Sigmoid colon (tissue), 7 donors: ENCODE results near the gene PCGF2. TPM values are rescaled to one million over a fixed set of nuclear protein-coding genes. Genes with fewer than 3 reads are reported as not detected.
A peak's percentile ranks its signal among the peaks of the same experiment; 100 is the strongest.

Experiments used
- DNase-seq: peaks from one replicate; pipeline ENCODE4 v3.0.0-alpha.2; 2019
- H3K27ac ChIP-seq, 4 donors: fragments of 200-600 bp; sonication (generic); one replicate each; pipeline ENCODE4 v1.5.1; 2016 to 2019; ENCODE audit warnings: mild to moderate bottlenecking in 1 of 4
- H3K27me3 ChIP-seq, 3 donors: fragments of 200-600 bp; sonication (generic); one replicate each; pipeline ENCODE4 v1.5.1; 2019; ENCODE audit warnings: mild to moderate bottlenecking in 1 of 3
- H3K36me3 ChIP-seq, 4 donors: fragments of 200-600 bp; sonication (generic); one replicate each; pipeline ENCODE4 v1.5.1; 2016 to 2019
- H3K4me1 ChIP-seq, 4 donors: fragments of 200-600 bp; sonication (generic); one replicate each; pipeline ENCODE4 v1.5.1; 2017 to 2019
- H3K4me3 ChIP-seq, 4 donors: fragments of 200-600 bp; sonication (generic); one replicate each; pipeline ENCODE4 v1.5.1; 2017 to 2019; ENCODE audit warnings: mild to moderate bottlenecking in 2 of 4, moderate library complexity in 1 of 4
- H3K9me3 ChIP-seq, 4 donors: fragments of 200-600 bp in 3 of 4; sonication (generic) in 3 of 4; one replicate each; pipeline versions ENCODE4 v1.5.1 to v1.6.1; 2013 to 2019
- EP300 ChIP-seq, 4 donors: sonication (generic); formaldehyde crosslinking; IDR thresholded peaks; one replicate each; pipeline ENCODE4 v1.6.1; 2017; ENCODE audit warnings: antibody characterized with exemption in 4 of 4
- POLR2A ChIP-seq, 2 donors: fragments of 450-650 bp; IDR thresholded peaks; one replicate each; pipeline ENCODE4 v1.6.1; 2016; ENCODE audit warnings: antibody characterized with exemption in 2 of 2, mild to moderate bottlenecking in 2 of 2, moderate library complexity in 2 of 2
- POLR2AphosphoS5 ChIP-seq, 4 donors: sonication (generic); formaldehyde crosslinking; IDR thresholded peaks; one replicate each; pipeline ENCODE4 v1.6.1; 2017; ENCODE audit warnings: antibody characterized with exemption in 4 of 4
- WGBS, 2 donors: extraction: QIAGEN DNeasy Blood & Tissue Kit; methylation state at CpG; one replicate each; pipeline ENCODE4 v1.1.7; 2013; 5-methylcytosine and 5-hydroxymethylcytosine counted together
- intact Hi-C: fragments of 100-400 bp; cut with DNase I; formaldehyde crosslinking; loops from one replicate; pipeline ENCODE4 v1.15.1; 2023
- polyA plus RNA-seq, 3 donors: library from polyadenylated mRNA; stranded (reverse); fragments of 200-250 nt; gene quantifications; one replicate each; pipeline ENCODE4 v1.2.3, GENCODE V29; 2013
- total RNA-seq, 4 donors: library from RNA; depleted of rRNA; stranded (reverse); fragments of >200 nt; gene quantifications; one replicate each; pipeline ENCODE4 v1.1.0, GENCODE V29; 2016
- TF ChIP-seq, protein P1 (sequence below), 4 experiments: fragments of 450-650 bp in 3 of 4; fragments of 200-600 bp in 1 of 4; IDR thresholded peaks; one replicate each; pipeline ENCODE4 v1.5.1; 2016 to 2019; ENCODE audit warnings: antibody characterized with exemption in 4 of 4, mild to moderate bottlenecking in 3 of 4, moderate library complexity in 2 of 4
- donor health status: healthy with polysubstance abuse.
- donor health status: Bipolar disorder and iron deficiency.
- donor health status: healthy.

Gene PCGF2
- total and polyA plus RNA-seq, 7 donors = 4.3 to 32.6 (median 8.9) TPM

DNA sequence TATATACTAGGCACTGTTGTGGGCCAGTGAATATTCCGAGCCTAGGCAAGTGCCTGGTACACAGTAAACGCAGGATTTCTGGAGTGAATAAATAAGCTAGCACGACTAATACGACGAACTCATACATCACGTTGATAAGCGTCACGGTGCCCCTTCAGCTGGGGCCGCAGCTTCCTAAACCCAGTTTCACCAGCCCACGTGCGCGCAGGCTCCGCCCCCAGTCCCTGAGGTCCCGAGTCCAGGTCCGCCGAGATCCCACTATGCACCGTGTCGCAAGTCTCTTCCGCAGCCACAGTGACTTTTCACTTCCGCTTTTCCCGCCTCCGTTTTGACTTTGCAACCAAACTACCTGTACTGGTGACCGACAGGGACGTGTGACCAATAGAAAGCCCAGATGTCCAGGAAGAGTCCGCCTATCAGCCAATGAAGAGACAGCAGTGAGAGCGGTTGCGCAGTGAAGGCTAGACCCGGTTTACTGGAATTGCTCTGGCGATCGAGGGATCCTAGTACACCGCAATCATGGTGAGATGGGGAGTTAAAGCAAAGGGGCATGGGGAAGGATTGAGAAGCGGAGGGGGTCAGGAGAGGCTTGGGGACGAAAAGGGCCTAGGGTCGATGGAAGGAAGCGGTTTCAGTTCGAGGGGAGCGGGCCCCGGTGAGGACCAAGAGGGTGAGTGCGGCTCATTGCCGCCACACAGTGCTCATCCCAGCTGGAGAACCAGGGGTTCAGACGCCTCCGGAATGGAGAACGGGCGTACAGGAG is 4.4 kb upstream of the PCGF2 start, which contains the start of gene PSMB3:
PSMB3 (plus strand) TSS at position 434 of the 763 bp plus-strand sequence; CDS start at position 520, 86 bp downstream.
- Histone ChIP-seq H3K4me3 (peak within 1 kb of the TSS; percentile 78 to 92 (median 86)), H3K9me3 (no peaks in the 10 kb centered on the region), H3K4me1 (peaks cover 0 to 56% (median 54%) of the 10 kb centered on the region in 4 donors), H3K27me3 (peaks cover 0 to 23% (median 0%) of the 10 kb centered on the region in 3 donors), H3K27ac (peak within 1 kb of the TSS; percentile 86 to 94 (median 89)), H3K36me3 (peaks cover 9 to 28% (median 13%) of the 10 kb centered on the region in 4 donors)
- peak; percentile 23 to 78 (median 67) for TF ChIP-seq POLR2AphosphoS5 (IDR thresholded peaks at IDR 0.05)
- TF ChIP-seq POLR2A (IDR thresholded peaks at IDR 0.05) = peak in 1 of 2 donors; percentile 21
- TF ChIP-seq, protein P1, sequence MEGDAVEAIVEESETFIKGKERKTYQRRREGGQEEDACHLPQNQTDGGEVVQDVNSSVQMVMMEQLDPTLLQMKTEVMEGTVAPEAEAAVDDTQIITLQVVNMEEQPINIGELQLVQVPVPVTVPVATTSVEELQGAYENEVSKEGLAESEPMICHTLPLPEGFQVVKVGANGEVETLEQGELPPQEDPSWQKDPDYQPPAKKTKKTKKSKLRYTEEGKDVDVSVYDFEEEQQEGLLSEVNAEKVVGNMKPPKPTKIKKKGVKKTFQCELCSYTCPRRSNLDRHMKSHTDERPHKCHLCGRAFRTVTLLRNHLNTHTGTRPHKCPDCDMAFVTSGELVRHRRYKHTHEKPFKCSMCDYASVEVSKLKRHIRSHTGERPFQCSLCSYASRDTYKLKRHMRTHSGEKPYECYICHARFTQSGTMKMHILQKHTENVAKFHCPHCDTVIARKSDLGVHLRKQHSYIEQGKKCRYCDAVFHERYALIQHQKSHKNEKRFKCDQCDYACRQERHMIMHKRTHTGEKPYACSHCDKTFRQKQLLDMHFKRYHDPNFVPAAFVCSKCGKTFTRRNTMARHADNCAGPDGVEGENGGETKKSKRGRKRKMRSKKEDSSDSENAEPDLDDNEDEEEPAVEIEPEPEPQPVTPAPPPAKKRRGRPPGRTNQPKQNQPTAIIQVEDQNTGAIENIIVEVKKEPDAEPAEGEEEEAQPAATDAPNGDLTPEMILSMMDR (IDR thresholded peaks at IDR 0.05) = no peak
- no peak for TF ChIP-seq EP300 (IDR thresholded peaks at IDR 0.05)
- WGBS, 2 donors = 0% methylated on average over 44 of the region's 44 CpGs
- intact Hi-C loops = loop anchor here (1.0 kb wide), 1 partner anchor 73 kb away; the partner anchor contains the start of gene CWC25
- peak; percentile 99 for DNase-seq

GRCh38 chr17:38751808-38752307 is 3.7 kb upstream of the PCGF2 start:
- peaks cover 0 to 62% (median 60%) of the 10 kb centered on the region in 4 donors for H3K4me1 ChIP-seq
- H3K9me3 ChIP-seq = no peaks in the 10 kb centered on the region
- intact Hi-C loops = loop anchor here (1.0 to 2.0 kb wide), 2 partner anchors 21 to 73 kb away; partner anchors contain the start of genes CISD3 and CWC25
- peak in 1 of 4 donors; percentile 23 for TF ChIP-seq POLR2AphosphoS5 (IDR thresholded peaks at IDR 0.05)
- TF ChIP-seq, protein P1 (IDR thresholded peaks at IDR 0.05) = no peak
- WGBS, 2 donors = 0% methylated on average over 44 of the region's 44 CpGs
- peak overlapping the region; percentile 78 to 92 (median 86) for H3K4me3 ChIP-seq
- H3K27ac ChIP-seq = peak overlapping the region; percentile 86 to 94 (median 89)
- peaks cover 0 to 26% (median 0%) of the 10 kb centered on the region in 3 donors for H3K27me3 ChIP-seq
- H3K36me3 ChIP-seq = peaks cover 9 to 22% (median 12%) of the 10 kb centered on the region in 4 donors
- peak; percentile 90 for DNase-seq

GRCh38 chr17:38751144-38751807 is 3.1 kb upstream of the PCGF2 start:
- WGBS, 2 donors = 1 to 3% methylated on average over 10 of the region's 10 CpGs
- Histone ChIP-seq H3K36me3 (peaks cover 7 to 16% (median 9%) of the 10 kb centered on the region in 4 donors), H3K4me1 (peaks cover 0 to 68% (median 65%) of the 10 kb centered on the region in 4 donors), H3K27me3 (peaks cover 0 to 26% (median 0%) of the 10 kb centered on the region in 3 donors), H3K4me3 (peak overlapping the region in 3 of 4 donors; percentile 82 to 92 (median 91)), H3K9me3 (no peaks in the 10 kb centered on the region), H3K27ac (peak overlapping the region; percentile 86 to 94 (median 89))
- TF ChIP-seq POLR2AphosphoS5 (IDR thresholded peaks at IDR 0.05) (no peak), EP300 (IDR thresholded peaks at IDR 0.05) (no peak), POLR2A (IDR thresholded peaks at IDR 0.05) (no peak)
- TF ChIP-seq, protein P1 (IDR thresholded peaks at IDR 0.05) = no peak
- intact Hi-C loops = loop anchor here (2.0 kb wide), 1 partner anchor 20 kb away; the partner anchor contains the start of gene CISD3
- DNase-seq = no peak

GRCh38 chr17:38750312-38751121 is 2.4 kb upstream of the PCGF2 start:
- Histone ChIP-seq H3K4me3 (peak overlapping the region in 3 of 4 donors; percentile 60 to 82 (median 82)), H3K27me3 (peaks cover 0 to 26% (median 0%) of the 10 kb centered on the region in 3 donors), H3K9me3 (no peaks in the 10 kb centered on the region), H3K27ac (peak overlapping the region; percentile 86 to 94 (median 89)), H3K36me3 (peaks cover 0 to 9% (median 3%) of the 10 kb centered on the region in 4 donors), H3K4me1 (peaks cover 0 to 74% (median 69%) of the 10 kb centered on the region in 4 donors)
- TF ChIP-seq EP300 (IDR thresholded peaks at IDR 0.05) = no peak
- TF ChIP-seq POLR2A (IDR thresholded peaks at IDR 0.05) = no peak
- TF ChIP-seq, protein P1 (IDR thresholded peaks at IDR 0.05) = no peak
- intact Hi-C loops = loop anchor here (2.0 kb wide), 1 partner anchor 20 kb away; the partner anchor contains the start of gene CISD3
- 21 to 25% methylated on average over 28 of the region's 28 CpGs for WGBS, 2 donors
- no peak for DNase-seq
